ENCODE measurements around the gene SPINK4. TPM values are rescaled to one million over a fixed set of nuclear protein-coding genes. Genes with fewer than 3 reads are reported as not detected.
A peak's percentile ranks its signal among the peaks of the same experiment; 100 is the strongest.

The SPINK4 gene
- total and polyA plus RNA-seq, 4 donors, result not detected

DNA sequence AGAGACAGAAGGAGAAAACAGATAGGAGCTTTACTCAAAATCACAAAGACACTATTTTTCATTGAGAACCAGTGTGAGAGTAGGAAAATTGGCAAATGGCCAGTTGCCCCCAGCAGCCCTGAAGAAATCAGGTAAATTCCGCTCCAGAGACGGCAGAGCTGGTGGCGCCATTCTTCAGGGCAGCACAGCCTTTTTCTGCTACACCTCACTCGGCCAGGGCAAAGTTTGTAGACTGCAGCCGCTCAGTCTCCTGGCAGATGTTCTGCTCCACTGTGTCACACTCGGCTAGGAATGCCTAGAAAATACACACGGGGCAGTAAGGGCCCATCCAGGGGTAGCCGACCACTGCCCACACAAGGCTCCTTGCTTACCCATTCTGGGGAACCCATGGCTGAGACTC lies 15.0 kb downstream of the SPINK4 start:
- Histone ChIP-seq H3K4me1 (ENCODE audit: control insufficient read depth, insufficient read depth, low read length) (no peaks in the 10 kb centered on the region), H3K36me3 (ENCODE audit: control insufficient read depth, insufficient read depth, low read length) (peaks cover 58% of the 10 kb centered on the region), H3K4me3 (ENCODE audit: low read depth, low read length) (no peak overlapping the region)

DNA sequence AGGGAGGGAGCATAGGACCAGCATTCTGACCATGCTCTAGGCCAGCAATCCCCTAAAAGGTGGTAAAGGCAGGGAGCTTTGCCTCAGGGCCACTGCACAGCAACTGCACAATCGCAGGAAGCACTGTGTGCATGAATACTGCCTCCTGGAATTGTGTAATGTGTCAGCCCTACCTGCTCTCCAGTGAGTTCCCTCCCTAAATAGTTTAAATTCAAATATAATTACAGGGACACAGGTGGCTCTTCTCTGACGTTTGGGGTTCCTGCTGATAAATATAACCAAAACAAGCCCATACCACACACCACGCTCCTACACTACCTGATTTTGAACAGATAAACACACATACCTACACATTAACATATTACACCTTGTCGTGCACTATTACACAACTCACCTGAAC lies 15.5 kb downstream of the SPINK4 start:
- DNase-seq (ENCODE audit: low read depth in 4 of 6, low spot score in 6 of 6), result no peak
- H3K27ac ChIP-seq (ENCODE audit: low read depth, low read length), result no peak overlapping the region
- no peaks in the 10 kb centered on the region for H3K9me3 ChIP-seq (ENCODE audit: control insufficient read depth, insufficient read depth, low read length)
- H3K27me3 ChIP-seq (ENCODE audit: control insufficient read depth, insufficient read depth, low read length), result no peaks in the 10 kb centered on the region
- peaks cover 63% of the 10 kb centered on the region for H3K36me3 ChIP-seq (ENCODE audit: control insufficient read depth, insufficient read depth, low read length)
- H3K4me1 ChIP-seq (ENCODE audit: control insufficient read depth, insufficient read depth, low read length), result no peaks in the 10 kb centered on the region
- WGBS (ENCODE audit: insufficient coverage), result 90% methylated on average over 3 of the region's 4 CpGs
- H3K4me3 ChIP-seq (ENCODE audit: low read depth, low read length), result no peak overlapping the region

More for the DNA sequence above, 15.0 kb downstream of the SPINK4 start:
- no peak for DNase-seq (ENCODE audit: low read depth in 4 of 6, low spot score in 6 of 6)
- WGBS (ENCODE audit: insufficient coverage), result 95% methylated on average over 8 of the region's 8 CpGs
- Histone ChIP-seq H3K9me3 (ENCODE audit: control insufficient read depth, insufficient read depth, low read length) (no peaks in the 10 kb centered on the region), H3K27ac (ENCODE audit: low read depth, low read length) (no peak overlapping the region), H3K27me3 (ENCODE audit: control insufficient read depth, insufficient read depth, low read length) (no peaks in the 10 kb centered on the region)

DNA sequence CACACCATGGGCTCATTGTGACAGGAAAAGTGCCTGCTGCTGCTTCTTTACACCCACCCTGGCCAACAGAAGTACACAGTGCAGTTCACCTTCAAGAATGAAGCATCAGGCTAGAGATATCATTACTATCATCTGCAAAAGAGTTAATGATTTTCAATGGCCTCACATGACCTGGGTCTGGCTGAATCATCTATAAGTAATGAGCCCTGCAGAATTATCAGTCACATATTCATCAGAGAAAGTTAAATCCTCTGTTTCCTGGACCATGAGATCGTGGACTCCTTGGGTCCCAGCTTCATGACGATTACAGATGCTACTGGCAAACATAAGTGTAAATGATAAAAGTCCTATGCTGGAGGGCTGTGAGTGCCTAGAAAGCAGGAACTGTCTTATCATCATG lies 16.3 kb downstream of the SPINK4 start:
- no peak for DNase-seq (ENCODE audit: low read depth in 4 of 6, low spot score in 6 of 6)
- 100% methylated on average over 2 of the region's 2 CpGs for WGBS (ENCODE audit: insufficient coverage)
- no peak overlapping the region for H3K4me3 ChIP-seq (ENCODE audit: low read depth, low read length)
- peaks cover 63% of the 10 kb centered on the region for H3K36me3 ChIP-seq (ENCODE audit: control insufficient read depth, insufficient read depth, low read length)
- H3K27me3 ChIP-seq (ENCODE audit: control insufficient read depth, insufficient read depth, low read length), result no peaks in the 10 kb centered on the region
- H3K27ac ChIP-seq (ENCODE audit: low read depth, low read length), result no peak overlapping the region
- H3K4me1 ChIP-seq (ENCODE audit: control insufficient read depth, insufficient read depth, low read length), result no peaks in the 10 kb centered on the region
- no peaks in the 10 kb centered on the region for H3K9me3 ChIP-seq (ENCODE audit: control insufficient read depth, insufficient read depth, low read length)

DNA sequence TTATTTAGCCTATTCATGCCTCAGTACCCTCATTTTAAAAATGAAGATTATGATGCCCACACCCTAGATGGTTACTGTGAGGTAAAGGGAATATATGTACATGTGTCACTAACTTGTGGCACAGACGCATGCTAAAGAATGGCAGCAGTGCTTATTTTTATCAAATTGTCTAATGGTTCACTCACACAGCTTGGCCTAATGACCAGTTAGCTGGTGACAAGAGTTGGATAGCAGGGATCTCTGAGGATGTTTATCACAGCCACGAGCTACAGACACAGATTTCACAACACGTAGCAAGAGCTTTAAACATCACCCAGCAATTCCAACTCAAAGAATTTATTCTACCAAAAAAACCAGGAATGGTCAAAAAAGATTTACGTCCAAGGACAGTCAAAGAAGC lies 17.3 kb downstream of the SPINK4 start:
- no CpG with 5 or more reads among the region's 4 CpGs for WGBS (ENCODE audit: insufficient coverage)
- no peak for DNase-seq (ENCODE audit: low read depth in 4 of 6, low spot score in 6 of 6)
- Histone ChIP-seq H3K4me3 (ENCODE audit: low read depth, low read length) (no peak overlapping the region), H3K36me3 (ENCODE audit: control insufficient read depth, insufficient read depth, low read length) (peaks cover 57% of the 10 kb centered on the region), H3K27ac (ENCODE audit: low read depth, low read length) (no peak overlapping the region), H3K27me3 (ENCODE audit: control insufficient read depth, insufficient read depth, low read length) (no peaks in the 10 kb centered on the region), H3K4me1 (ENCODE audit: control insufficient read depth, insufficient read depth, low read length) (no peaks in the 10 kb centered on the region), H3K9me3 (ENCODE audit: control insufficient read depth, insufficient read depth, low read length) (no peaks in the 10 kb centered on the region)

DNA sequence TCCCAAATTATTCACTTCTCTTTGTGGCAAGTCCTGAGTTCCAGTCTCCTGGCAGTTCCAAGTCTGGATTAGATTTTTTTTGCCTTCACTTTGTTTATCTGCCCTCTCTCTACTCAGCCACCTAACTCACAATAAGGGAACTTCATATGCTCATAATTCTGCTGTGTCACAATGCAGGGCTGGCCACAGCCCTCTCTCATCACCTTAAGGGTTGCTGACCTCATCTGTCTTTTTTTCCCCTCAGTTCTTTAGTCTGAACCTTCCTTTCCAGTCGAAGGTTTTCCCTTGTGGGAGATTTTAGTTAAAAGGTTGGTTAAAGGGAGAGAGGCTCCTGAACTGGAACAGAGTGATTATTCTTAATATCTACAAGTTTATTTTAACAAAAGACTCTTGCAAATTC lies 20.4 kb downstream of the SPINK4 start:
- H3K4me3 ChIP-seq (ENCODE audit: low read depth, low read length), result no peak overlapping the region
- H3K27ac ChIP-seq (ENCODE audit: low read depth, low read length), result no peak overlapping the region
- no peaks in the 10 kb centered on the region for H3K9me3 ChIP-seq (ENCODE audit: control insufficient read depth, insufficient read depth, low read length)
- no CpG with 5 or more reads among the region's 1 CpG for WGBS (ENCODE audit: insufficient coverage)
- peaks cover 31% of the 10 kb centered on the region for H3K36me3 ChIP-seq (ENCODE audit: control insufficient read depth, insufficient read depth, low read length)
- peaks cover 14% of the 10 kb centered on the region for H3K4me1 ChIP-seq (ENCODE audit: control insufficient read depth, insufficient read depth, low read length)
- no peaks in the 10 kb centered on the region for H3K27me3 ChIP-seq (ENCODE audit: control insufficient read depth, insufficient read depth, low read length)
- DNase-seq (ENCODE audit: low read depth in 4 of 6, low spot score in 6 of 6), result no peak

DNA sequence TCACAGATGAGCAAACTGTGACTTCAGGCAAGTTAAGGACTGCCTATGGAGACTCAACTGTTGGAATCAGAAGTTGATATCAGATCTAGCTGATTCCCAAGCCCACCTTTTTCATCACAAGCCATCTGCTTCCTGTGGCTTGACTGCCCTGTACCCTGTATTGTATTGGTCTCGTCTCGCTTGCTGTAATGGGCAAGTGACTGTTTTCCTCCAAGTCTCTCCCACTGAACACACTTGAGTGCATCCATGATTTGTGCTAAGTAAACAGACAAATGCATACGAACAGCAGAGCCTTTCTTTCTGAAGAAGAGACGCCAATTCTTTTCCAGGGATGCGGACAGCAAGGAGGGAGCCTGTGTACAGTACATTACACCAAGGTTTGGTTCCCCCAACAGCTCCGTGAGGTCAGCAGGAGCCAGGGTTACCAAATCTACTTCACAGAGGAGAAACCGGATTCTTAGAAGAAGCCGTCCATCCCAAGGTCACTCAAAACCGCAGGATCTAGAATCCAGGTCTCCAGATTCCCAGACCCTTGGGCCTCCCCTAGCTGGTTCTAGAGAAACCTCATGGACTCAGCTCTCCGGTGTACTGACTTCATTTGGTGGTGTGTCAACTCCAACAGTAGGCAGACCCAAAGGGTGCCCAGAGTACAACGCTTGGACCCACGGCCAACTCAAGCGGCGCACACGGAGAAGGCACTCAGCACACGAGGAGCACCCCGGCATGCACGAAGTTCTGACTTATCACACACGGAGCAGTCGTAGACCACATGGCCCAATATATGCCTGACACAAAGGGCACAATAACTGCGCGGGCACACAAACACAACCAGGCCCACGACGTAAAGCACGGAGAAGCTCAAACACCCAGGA lies 23.4 kb downstream of the SPINK4 start:
- no peak overlapping the region for H3K27ac ChIP-seq (ENCODE audit: low read depth, low read length)
- DNase-seq (ENCODE audit: low read depth in 4 of 6, low spot score in 6 of 6), result peak in 4 of 6 donors; percentile 6 to 12 (median 6)
- H3K9me3 ChIP-seq (ENCODE audit: control insufficient read depth, insufficient read depth, low read length), result no peaks in the 10 kb centered on the region
- WGBS (ENCODE audit: insufficient coverage), result 6% methylated on average over 24 of the region's 25 CpGs
- H3K4me3 ChIP-seq (ENCODE audit: low read depth, low read length), result peak overlapping the region; percentile 90
- peaks cover 23% of the 10 kb centered on the region for H3K4me1 ChIP-seq (ENCODE audit: control insufficient read depth, insufficient read depth, low read length)
- H3K27me3 ChIP-seq (ENCODE audit: control insufficient read depth, insufficient read depth, low read length), result no peaks in the 10 kb centered on the region
- peaks cover 18% of the 10 kb centered on the region for H3K36me3 ChIP-seq (ENCODE audit: control insufficient read depth, insufficient read depth, low read length)

DNA sequence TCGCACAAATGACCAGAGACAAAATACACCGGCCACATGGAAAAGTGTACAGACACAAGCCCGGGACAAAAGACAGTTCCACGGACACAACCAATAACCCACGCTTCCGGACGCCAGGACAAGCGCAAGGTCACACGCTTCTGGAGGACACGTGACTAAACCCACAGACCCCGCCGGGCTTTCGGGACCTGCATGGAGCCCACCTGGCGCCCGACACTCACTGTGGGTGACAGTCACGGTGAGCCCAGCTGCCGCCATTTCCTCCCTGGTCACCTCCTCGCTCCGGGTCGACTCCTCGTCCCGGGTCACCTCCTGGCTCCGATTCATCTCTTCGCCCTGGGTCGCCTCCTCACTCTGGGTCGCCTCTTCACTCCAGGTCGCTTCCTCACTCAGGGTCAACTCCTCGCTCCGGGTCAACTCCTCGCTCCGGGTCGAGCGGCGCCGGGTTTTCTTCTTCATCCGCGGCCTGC lies 24.1 kb downstream of the SPINK4 start:
- Histone ChIP-seq H3K27ac (ENCODE audit: low read depth, low read length) (peak overlapping the region; percentile 51), H3K4me1 (ENCODE audit: control insufficient read depth, insufficient read depth, low read length) (peaks cover 23% of the 10 kb centered on the region), H3K4me3 (ENCODE audit: low read depth, low read length) (peak overlapping the region; percentile 90), H3K36me3 (ENCODE audit: control insufficient read depth, insufficient read depth, low read length) (peaks cover 16% of the 10 kb centered on the region), H3K27me3 (ENCODE audit: control insufficient read depth, insufficient read depth, low read length) (no peaks in the 10 kb centered on the region), H3K9me3 (ENCODE audit: control insufficient read depth, insufficient read depth, low read length) (no peaks in the 10 kb centered on the region)
- under 1% methylated on average over 37 of the region's 37 CpGs for WGBS (ENCODE audit: insufficient coverage)
- peak in 4 of 6 donors; percentile 5 to 63 (median 38) for DNase-seq (ENCODE audit: low read depth in 4 of 6, low spot score in 6 of 6)

DNA sequence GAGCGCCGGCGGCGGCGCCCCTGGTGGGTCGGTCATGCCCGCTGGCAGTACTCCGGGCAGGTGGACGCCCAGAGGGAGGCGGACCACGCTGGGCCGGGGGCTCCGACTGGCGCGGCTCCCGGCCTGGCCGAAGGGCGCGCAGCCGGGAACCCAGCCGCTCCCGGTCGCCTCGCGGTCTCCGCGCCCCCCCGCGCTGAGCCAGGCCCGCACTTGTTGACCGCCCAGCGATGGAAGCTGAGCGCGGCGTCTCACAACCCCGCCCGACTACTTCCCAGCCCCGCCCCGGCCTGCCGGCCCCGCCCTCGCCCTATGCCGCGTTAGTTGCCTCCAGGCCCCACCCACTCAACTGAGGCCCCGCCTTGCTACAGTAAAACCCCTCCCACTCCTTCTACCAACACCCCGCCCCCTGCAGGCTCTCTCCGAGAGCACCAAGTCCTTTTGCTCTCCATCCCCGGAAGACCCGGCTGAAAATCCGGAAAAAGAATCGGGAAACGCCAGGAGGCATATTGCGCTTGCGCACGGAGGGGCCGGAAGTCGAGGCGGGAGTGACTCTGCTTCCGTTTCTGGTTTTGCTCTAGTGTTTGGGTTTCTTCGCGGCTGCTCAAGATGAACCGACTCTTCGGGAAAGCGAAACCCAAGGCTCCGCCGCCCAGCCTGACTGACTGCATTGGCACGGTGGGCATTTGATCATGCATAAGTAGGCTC lies 24.7 kb downstream of the SPINK4 start, which contains the start of the genes BAG1 and CHMP5:
TSS of gene BAG1 (minus strand) at position 236 of the 705 bp plus-strand sequence.
TSS of gene CHMP5 (plus strand) at position 577 of the 705 bp plus-strand sequence. CDS start at position 607, 30 bp downstream.
- WGBS (ENCODE audit: insufficient coverage), result under 1% methylated on average over 67 of the region's 67 CpGs
- H3K9me3 ChIP-seq (ENCODE audit: control insufficient read depth, insufficient read depth, low read length), result no peaks in the 10 kb centered on the region
- peak; percentile 87 to 100 (median 98) for DNase-seq (ENCODE audit: low read depth in 4 of 6, low spot score in 6 of 6)

DNA sequence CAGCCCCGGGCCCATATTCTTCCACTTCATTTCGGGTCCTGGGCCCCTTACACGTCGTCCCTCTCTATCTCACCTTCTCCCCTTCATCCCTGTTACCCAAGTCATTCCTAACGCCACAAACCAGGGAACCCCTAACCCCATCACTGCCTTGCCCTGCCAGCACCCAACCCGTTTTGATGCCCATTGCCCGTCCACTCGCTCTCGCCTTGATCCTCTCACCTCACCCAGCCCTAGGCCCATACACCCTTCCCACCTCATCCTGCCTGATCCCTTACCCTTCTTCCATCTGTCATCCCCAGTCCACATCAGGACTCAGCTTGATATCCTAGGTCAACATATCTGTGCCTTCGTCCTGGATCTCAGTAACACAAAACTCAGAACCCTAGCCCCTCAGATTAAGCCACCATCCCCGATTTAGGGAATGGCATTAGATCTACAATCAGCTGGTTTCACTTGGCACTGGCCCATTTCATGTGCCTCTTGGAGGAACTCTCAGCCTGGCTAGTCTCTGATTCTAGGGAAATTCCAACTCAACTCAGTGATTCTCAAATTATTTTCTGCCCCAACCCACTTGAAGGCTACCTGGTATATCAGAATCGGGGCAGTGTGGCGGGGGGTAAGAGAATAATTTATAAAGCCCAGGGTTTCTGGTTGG lies 25.4 kb downstream of the SPINK4 start:
- peak overlapping the region; percentile 45 for H3K27ac ChIP-seq (ENCODE audit: low read depth, low read length)
- WGBS (ENCODE audit: insufficient coverage), result 14% methylated on average over 11 of the region's 13 CpGs
- peaks cover 18% of the 10 kb centered on the region for H3K36me3 ChIP-seq (ENCODE audit: control insufficient read depth, insufficient read depth, low read length)
- H3K4me3 ChIP-seq (ENCODE audit: low read depth, low read length), result peak overlapping the region; percentile 90
- H3K27me3 ChIP-seq (ENCODE audit: control insufficient read depth, insufficient read depth, low read length), result no peaks in the 10 kb centered on the region
- H3K9me3 ChIP-seq (ENCODE audit: control insufficient read depth, insufficient read depth, low read length), result no peaks in the 10 kb centered on the region
- peak in 1 of 6 donors; percentile 5 for DNase-seq (ENCODE audit: low read depth in 4 of 6, low spot score in 6 of 6)
- peaks cover 23% of the 10 kb centered on the region for H3K4me1 ChIP-seq (ENCODE audit: control insufficient read depth, insufficient read depth, low read length)

More for the DNA sequence above, 24.7 kb downstream of the SPINK4 start, which contains the start of the genes BAG1 and CHMP5:
- H3K4me3 ChIP-seq (ENCODE audit: low read depth, low read length), result peak within 1 kb of the TSS; percentile 90
- peaks cover 23% of the 10 kb centered on the region for H3K4me1 ChIP-seq (ENCODE audit: control insufficient read depth, insufficient read depth, low read length)
- peaks cover 20% of the 10 kb centered on the region for H3K36me3 ChIP-seq (ENCODE audit: control insufficient read depth, insufficient read depth, low read length)
- H3K27ac ChIP-seq (ENCODE audit: low read depth, low read length), result peak within 1 kb of the TSS; percentile 51
- no peaks in the 10 kb centered on the region for H3K27me3 ChIP-seq (ENCODE audit: control insufficient read depth, insufficient read depth, low read length)
